GM19328 (cell line): ENCODE data around the gene SLC5A9.

Experiments
- ATAC-seq: cut with Tn5 transposase; IDR thresholded peaks from one replicate; pipeline ENCODE4 v1.9.1; 2021; ENCODE audit warnings: mild to moderate bottlenecking, moderate library complexity; ENCODE audit not compliant: unreplicated experiment

The SLC5A9 gene

GRCh38 chr1:48222501-48223242 lies at the start of gene SLC5A9:
TSS of gene SLC5A9 (plus strand) at chr1:48222716. CDS start at chr1:48222737, 21 bp downstream.
- ATAC-seq = no peak

- no peak for ATAC-seq
These were observed 47.4 kb upstream of the SLC5A9 start for GRCh38 chr1:48175116-48175515.

GRCh38 chr1:48177257-48177656 lies 45.3 kb upstream of the SLC5A9 start:
- no peak for ATAC-seq

GRCh38 chr1:48181669-48182367 lies 40.7 kb upstream of the SLC5A9 start:
- ATAC-seq = no peak

- no peak for ATAC-seq
These were observed 40.1 kb upstream of the SLC5A9 start for GRCh38 chr1:48182439-48182838.

- no peak for ATAC-seq
These were observed 36.1 kb upstream of the SLC5A9 start for GRCh38 chr1:48186306-48186839.

GRCh38 chr1:48187969-48188563 lies 34.5 kb upstream of the SLC5A9 start:
- ATAC-seq = no peak

- ATAC-seq = no peak
These were observed 31.6 kb upstream of the SLC5A9 start for GRCh38 chr1:48190881-48191280.

GRCh38 chr1:48194801-48195200 lies 27.7 kb upstream of the SLC5A9 start:
- no peak for ATAC-seq

GRCh38 chr1:48196237-48196636 lies 26.3 kb upstream of the SLC5A9 start:
- no peak for ATAC-seq

GRCh38 chr1:48198970-48199369 lies 23.5 kb upstream of the SLC5A9 start:
- ATAC-seq = no peak

- ATAC-seq = no peak
These were observed 22.2 kb upstream of the SLC5A9 start for GRCh38 chr1:48200166-48200900.

- ATAC-seq = no peak
These were observed 20.3 kb upstream of the SLC5A9 start for GRCh38 chr1:48202030-48202752.

- no peak for ATAC-seq
These were observed 19.1 kb upstream of the SLC5A9 start for GRCh38 chr1:48203287-48203900.

GRCh38 chr1:48205522-48205921 lies 17.0 kb upstream of the SLC5A9 start:
- ATAC-seq = no peak

- ATAC-seq = no peak
These were observed 16.1 kb upstream of the SLC5A9 start for GRCh38 chr1:48206371-48206770.

- ATAC-seq = no peak
These were observed 15.4 kb upstream of the SLC5A9 start for GRCh38 chr1:48207131-48207530.

GRCh38 chr1:48207536-48208075 lies 14.9 kb upstream of the SLC5A9 start:
- no peak for ATAC-seq

- no peak for ATAC-seq
These were observed 14.3 kb upstream of the SLC5A9 start for GRCh38 chr1:48208251-48208650.

- no peak for ATAC-seq
These were observed 13.9 kb upstream of the SLC5A9 start for GRCh38 chr1:48208652-48209051.
